IMR-90 (cell line): Measurements from ENCODE around the gene TTC7B. TPM values are rescaled to one million over a fixed set of nuclear protein-coding genes. Genes with fewer than 3 reads are reported as not detected.

Experiments used
- ATAC-seq: fragments of 200-7000 bp; cut with Tn5 transposase; 2 replicates; pipeline ENCODE4 v1.9.1; 2020; ENCODE audit warnings: low read depth, mild to moderate bottlenecking, moderate library complexity
- BruUV-seq: library from RNA; stranded (reverse); fragments of 400-500 nt; replicated peaks from 2 replicates; lab custom pipeline; 2021; lab: Mats Ljungman, UMichigan
- CTCF ChIA-PET: fragments of 300-600 bp; formaldehyde crosslinking; extraction: SDS; loops from one replicate; lab custom pipeline; 2021; ENCODE audit warnings: antibody characterized with exemption; lab: Yijun Ruan, JAX
- POLR2A ChIA-PET: fragments of 300-600 bp; sonication (Branson Sonifier 250); formaldehyde crosslinking; loops from one replicate; lab custom pipeline; 2022; ENCODE audit warnings: antibody characterized with exemption; ENCODE audit not compliant: unreplicated experiment; lab: Charles Lee
- DNase-seq: peaks from one replicate; pipeline ENCODE4 v3.0.0; 2013
- H2AFZ ChIP-seq: replicated peaks from 2 replicates; pipeline ENCODE3; 2013; ENCODE audit warnings: low read length, mild to moderate bottlenecking; ENCODE audit not compliant: poor library complexity
- H2AK5ac ChIP-seq: 2 replicates; pipeline ENCODE4 v1.6.1; 2013; ENCODE audit warnings: low read depth, low read length, inconsistent platforms
- H2AK9ac ChIP-seq: replicated peaks from 2 replicates; pipeline ENCODE3; 2013; ENCODE audit warnings: mild to moderate bottlenecking, low read depth, low read length, moderate library complexity; ENCODE audit not compliant: poor library complexity
- H2BK120ac ChIP-seq: 2 replicates; pipeline ENCODE4 v1.6.1; 2013; ENCODE audit warnings: low read depth, low read length, inconsistent platforms
- H2BK15ac ChIP-seq: 3 replicates; pipeline ENCODE4 v1.6.1; 2013; ENCODE audit warnings: low read depth, low read length, inconsistent platforms
- H2BK20ac ChIP-seq: 2 replicates; pipeline ENCODE4 v1.6.1; 2013; ENCODE audit warnings: low read depth, mild to moderate bottlenecking, inconsistent platforms, low read length, moderate library complexity
- H2BK5ac ChIP-seq: 2 replicates; pipeline ENCODE4 v1.6.1; 2013; ENCODE audit warnings: mild to moderate bottlenecking, low read depth, low read length, inconsistent platforms; ENCODE audit not compliant: poor library complexity, severe bottlenecking
- H3K14ac ChIP-seq: replicated peaks from 2 replicates; pipeline ENCODE4 v1.6.1; 2013; ENCODE audit warnings: low read depth, low read length, inconsistent platforms
- H3K18ac ChIP-seq: 2 replicates; pipeline ENCODE4 v1.6.1; 2013; ENCODE audit warnings: low read depth, low read length, control low read depth
- H3K23ac ChIP-seq: 2 replicates; pipeline ENCODE4 v1.6.1; 2013; ENCODE audit warnings: low read depth, low read length, inconsistent platforms
- H3K27ac ChIP-seq: 2 replicates; pipeline ENCODE4 v1.5.1; 2013; ENCODE audit warnings: mild to moderate bottlenecking, control low read depth, low read length; ENCODE audit not compliant: insufficient read depth
- H3K27me3 ChIP-seq: 2 replicates; pipeline ENCODE4 v1.6.1; 2013; ENCODE audit warnings: low read length; ENCODE audit not compliant: control insufficient read depth, insufficient read depth
- H3K36me3 ChIP-seq: 2 replicates; pipeline ENCODE4 v1.6.1; 2013; ENCODE audit warnings: low read length, mixed read lengths; ENCODE audit not compliant: control insufficient read depth, insufficient read depth
- H3K4ac ChIP-seq: 2 replicates; pipeline ENCODE4 v1.6.1; 2013; ENCODE audit warnings: low read depth, low read length, inconsistent platforms
- H3K4me1 ChIP-seq: 2 replicates; pipeline ENCODE4 v1.6.1; 2013; ENCODE audit warnings: low read length, mixed read lengths; ENCODE audit not compliant: control insufficient read depth, insufficient read depth
- H3K4me2 ChIP-seq: 2 replicates; pipeline ENCODE4 v1.6.1; 2013; ENCODE audit warnings: low read depth, mild to moderate bottlenecking, control low read depth, low read length, moderate library complexity
- H3K4me3 ChIP-seq: 2 replicates; pipeline ENCODE4 v1.5.1; 2013; ENCODE audit warnings: low read depth, mild to moderate bottlenecking, control low read depth, low read length, moderate library complexity; ENCODE audit not compliant: insufficient read depth
- H3K56ac ChIP-seq: 2 replicates; pipeline ENCODE4 v1.6.1; 2013; ENCODE audit warnings: low read length, inconsistent platforms; ENCODE audit not compliant: insufficient read depth; ENCODE audit errors: extremely low read depth
- H3K79me1 ChIP-seq, 2 experiments: 2 replicates each; pipeline ENCODE4 v1.6.1; 2013; ENCODE audit warnings: low read length in 2 of 2, inconsistent platforms in 1 of 2, low read depth in 1 of 2
- H3K9ac ChIP-seq: 2 replicates; pipeline ENCODE4 v1.6.1; 2013; ENCODE audit warnings: low read depth, low read length, control low read depth
- H3K9me1 ChIP-seq: 2 replicates; pipeline ENCODE4 v1.6.1; 2013; ENCODE audit warnings: low read length, inconsistent platforms; ENCODE audit not compliant: insufficient read depth
- H3K9me3 ChIP-seq: 2 replicates; pipeline ENCODE4 v1.6.1; 2013; ENCODE audit warnings: low read length; ENCODE audit not compliant: control insufficient read depth, insufficient read depth
- H4K20me1 ChIP-seq: 2 replicates; pipeline ENCODE4 v1.6.1; 2013; ENCODE audit warnings: low read length, inconsistent platforms; ENCODE audit not compliant: insufficient read depth
- H4K5ac ChIP-seq: 2 replicates; pipeline ENCODE4 v1.6.1; 2013; ENCODE audit warnings: mild to moderate bottlenecking, low read depth, low read length, control low read depth
- H4K8ac ChIP-seq, 2 experiments: 2 replicates each; pipeline ENCODE4 v1.6.1; 2013; ENCODE audit warnings: low read depth in 2 of 2, low read length in 2 of 2, control low read depth in 1 of 2, inconsistent platforms in 1 of 2
- H4K91ac ChIP-seq: 2 replicates; pipeline ENCODE4 v1.6.1; 2013; ENCODE audit warnings: low read depth, low read length, inconsistent platforms; ENCODE audit not compliant: insufficient read depth
- ELK1 ChIP-seq: fragments of 150-350 bp; IDR thresholded peaks from 2 replicates; pipeline ENCODE4 v1.6.1; 2016; ENCODE audit warnings: low read depth, mild to moderate bottlenecking, low read length, moderate library complexity, borderline replicate concordance
- RAD21 ChIP-seq: IDR thresholded peaks from 2 replicates; pipeline ENCODE4 v1.6.1; 2012; ENCODE audit warnings: low read length, improper control_type of control experiment
- RCOR1 ChIP-seq: IDR thresholded peaks from 2 replicates; pipeline ENCODE4 v1.6.1; 2012; ENCODE audit warnings: mild to moderate bottlenecking, low read length, improper control_type of control experiment; ENCODE audit not compliant: insufficient replicate concordance
- WGBS, 2 experiments: methylation state at CpG; one replicate each; pipeline versions ENCODE4 v1.1.5 to v1.1.7; 2013; ENCODE audit warnings: missing lambda C conversion rate in 2 of 2; ENCODE audit not compliant: insufficient read length in 1 of 2; ENCODE audit errors: extremely low coverage in 2 of 2; 5-methylcytosine and 5-hydroxymethylcytosine counted together
- dilution Hi-C: fragments of 300-500 bp; cut with HindIII; formaldehyde crosslinking; loops from one replicate; pipeline ENCODE4 v1.14.3; 2018; ENCODE audit warnings: low sequenced_read_pairs; ENCODE audit not compliant: unreplicated experiment
- in situ Hi-C: fragments of 300-500 bp; cut with MboI; formaldehyde crosslinking; loops from 3 replicates; pipeline ENCODE4 v1.14.3; 2019; ENCODE audit warnings: low sequenced_read_pairs, inconsistent platforms, mixed read lengths
- intact Hi-C: fragments of 100-400 bp; cut with micrococcal nuclease; formaldehyde crosslinking; loops from 2 replicates; pipeline ENCODE4 v1.10.0; 2022
- polyA plus RNA-seq, 3 experiments: library from polyadenylated mRNA; depleted of rRNA; stranded (reverse); fragments of >200 nt; gene quantifications; 2 replicates each; pipeline ENCODE4 v1.2.3, GENCODE V29; 2012; ENCODE audit warnings: low replicate concordance in 1 of 3
- total RNA-seq: library from RNA; depleted of rRNA; stranded (reverse); fragments of >200 nt; gene quantifications from 2 replicates; pipeline ENCODE4 v1.2.3, GENCODE V29; 2012

Gene TTC7B
- total and polyA plus RNA-seq, 2 of the 4 experiments (the other 2 are of a cell fraction): 18.1 to 35.3 TPM

GRCh38 chr14:90580377-90581335 lies 235.6 kb downstream of the TTC7B start (continued):
- TF ChIP-seq RAD21: no peak

- H3K4ac ChIP-seq: no peak overlapping the region
- DNase-seq (no peak), ATAC-seq (no peak)
- CTCF ChIA-PET: no interaction called here
- H2BK120ac ChIP-seq: no peak overlapping the region
- no peak overlapping the region for H4K91ac ChIP-seq
- no peaks in the 10 kb centered on the region for H4K20me1 ChIP-seq
- H3K4me2 ChIP-seq: no peak overlapping the region
- no TSS peak for BruUV-seq
- no peak overlapping the region for H2AK9ac ChIP-seq
- H3K9me3 ChIP-seq: no peaks in the 10 kb centered on the region
- peaks cover 7% of the 10 kb centered on the region; the same call in 1 of the 2 replicates for H3K4me1 ChIP-seq
- H3K27me3 ChIP-seq: no peaks in the 10 kb centered on the region
- dilution Hi-C loops: no loop called here
- H3K56ac ChIP-seq: no peak overlapping the region
- in situ Hi-C loops: no loop called here
- H2AK5ac ChIP-seq: no peak overlapping the region
- H3K18ac ChIP-seq: no peak overlapping the region
- no peak overlapping the region for H3K14ac ChIP-seq
- no peak overlapping the region for H4K8ac ChIP-seq
- no peak overlapping the region for H3K4me3 ChIP-seq
- no peak overlapping the region for H4K5ac ChIP-seq
- peaks cover 5% of the 10 kb centered on the region; the same call in 1 of the 2 replicates for H3K36me3 ChIP-seq
- H2BK15ac ChIP-seq: no peak overlapping the region
- intact Hi-C loops: no loop called here
- TF ChIP-seq RCOR1 (no peak), ELK1 (no peak)
- WGBS, 2 experiments: 95% methylated on average over 8 of the region's 9 CpGs; no CpG with 5 or more reads in 1 of the 2 experiments
- H3K79me1 ChIP-seq: no peaks in the 10 kb centered on the region
- no peaks in the 10 kb centered on the region; the same call in 1 of the 2 replicates for H3K9me1 ChIP-seq
- H2AFZ ChIP-seq: no peak overlapping the region
- POLR2A ChIA-PET: no interaction called here
- no peak overlapping the region for H2BK5ac ChIP-seq
- H3K9ac ChIP-seq: no peak overlapping the region
- no peak overlapping the region for H3K27ac ChIP-seq
- no peak overlapping the region for H3K23ac ChIP-seq
- no peak overlapping the region for H2BK20ac ChIP-seq
These were observed 236.4 kb downstream of the TTC7B start for GRCh38 chr14:90579816-90580215.
